HG03045 (cell line): ENCODE results near the gene LNX1.

Source experiments
- ATAC-seq: cut with Tn5 transposase; IDR thresholded peaks from one replicate; pipeline ENCODE4 v1.9.1; 2021; ENCODE audit warnings: mild to moderate bottlenecking, moderate library complexity; ENCODE audit not compliant: unreplicated experiment

LNX1 gene

DNA sequence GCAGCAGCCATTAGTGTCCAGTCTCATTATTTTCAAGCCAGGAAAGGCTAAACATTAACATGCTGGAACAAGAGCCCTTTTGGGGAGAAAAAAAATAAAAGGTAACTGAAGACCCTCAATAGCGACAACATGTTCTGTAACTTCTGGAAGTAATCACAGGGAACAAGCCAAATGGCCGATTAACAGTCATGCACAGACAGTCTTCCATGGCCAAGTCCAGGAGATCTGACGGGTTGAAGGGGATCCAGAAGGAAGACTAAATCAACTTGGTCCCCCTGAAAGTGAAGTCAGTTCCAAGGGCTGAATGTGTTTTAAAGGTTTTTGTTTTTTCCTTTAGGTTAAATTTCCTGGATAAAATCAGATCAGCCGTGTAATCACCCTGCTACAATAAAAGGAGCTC, 52.5 kb downstream of the LNX1 start:
- no peak for ATAC-seq

DNA sequence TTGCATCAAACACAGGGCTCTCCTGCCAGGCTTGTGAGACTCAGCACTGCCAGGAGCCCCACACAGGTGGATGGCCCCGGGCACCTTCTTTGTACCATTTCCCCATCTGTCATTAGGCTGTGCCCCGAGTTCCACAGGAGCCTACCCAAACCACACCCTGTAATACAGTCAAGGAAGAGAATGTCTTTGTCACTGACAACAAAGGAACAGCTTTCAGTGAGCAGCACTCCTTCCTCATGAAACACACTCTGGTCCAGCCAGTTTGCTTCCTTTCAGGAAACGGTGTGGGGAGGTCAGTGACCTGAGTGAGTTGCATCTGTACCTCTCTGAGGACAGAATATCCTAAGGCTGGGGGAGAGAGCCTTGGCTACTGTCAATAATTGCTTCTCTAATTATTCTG, 53.7 kb downstream of the LNX1 start:
- ATAC-seq, result no peak

DNA sequence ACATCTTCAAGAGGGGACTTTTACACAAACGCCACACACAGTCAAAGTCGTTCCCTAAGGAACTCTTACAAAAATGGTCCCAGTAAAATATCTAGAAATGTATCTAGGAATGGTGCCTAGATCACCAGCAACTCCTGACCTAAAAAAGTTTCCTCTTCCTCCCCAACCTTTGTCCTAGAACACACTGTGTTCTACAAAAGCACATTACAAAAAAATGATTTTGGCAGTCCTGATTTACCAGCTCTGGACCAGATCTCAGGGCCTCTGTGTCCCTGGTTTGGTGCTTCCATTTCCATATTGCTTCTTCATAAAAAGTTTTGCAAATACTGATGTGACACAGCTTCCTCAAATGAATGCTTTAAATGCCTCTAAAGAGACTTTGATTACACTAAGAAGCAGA, 55.0 kb downstream of the LNX1 start:
- no peak for ATAC-seq

DNA sequence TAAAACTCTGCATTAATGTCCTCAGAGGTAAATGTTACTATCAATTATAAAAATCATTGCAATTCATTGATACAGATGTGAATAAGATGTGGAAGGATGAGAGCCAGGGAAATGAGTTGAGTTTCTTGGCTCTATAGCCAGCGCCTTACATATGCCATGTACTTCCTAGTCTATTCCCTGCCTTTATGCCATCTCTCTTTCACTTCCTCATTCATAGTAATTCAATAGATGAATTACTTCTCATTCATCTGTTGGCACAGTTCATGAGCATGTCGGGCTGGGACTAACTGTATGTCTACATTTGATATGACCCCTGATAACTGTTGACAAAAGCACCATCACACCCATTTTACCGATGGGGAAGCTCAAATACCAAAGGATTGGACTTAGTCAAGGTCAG, 55.7 kb downstream of the LNX1 start:
- ATAC-seq, result no peak

DNA sequence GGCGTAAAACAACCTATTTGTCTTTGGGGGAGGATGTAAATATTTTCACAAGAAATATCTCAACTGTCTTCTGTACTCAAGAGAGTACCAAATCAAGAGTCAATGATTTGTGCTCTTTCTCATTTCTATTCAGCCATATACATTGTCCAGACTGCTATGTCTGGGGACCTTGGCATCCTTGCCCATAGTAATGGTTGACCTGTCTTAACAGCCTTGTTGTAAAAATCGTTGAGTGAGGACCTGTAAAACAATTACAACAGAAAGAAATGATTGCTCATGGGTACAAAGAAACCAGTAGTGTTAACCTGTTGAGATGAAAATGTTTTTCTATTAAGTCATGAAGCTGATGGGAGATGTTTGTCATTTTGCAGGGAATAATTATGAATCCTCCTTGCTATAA, 56.6 kb downstream of the LNX1 start:
- ATAC-seq, result no peak

DNA sequence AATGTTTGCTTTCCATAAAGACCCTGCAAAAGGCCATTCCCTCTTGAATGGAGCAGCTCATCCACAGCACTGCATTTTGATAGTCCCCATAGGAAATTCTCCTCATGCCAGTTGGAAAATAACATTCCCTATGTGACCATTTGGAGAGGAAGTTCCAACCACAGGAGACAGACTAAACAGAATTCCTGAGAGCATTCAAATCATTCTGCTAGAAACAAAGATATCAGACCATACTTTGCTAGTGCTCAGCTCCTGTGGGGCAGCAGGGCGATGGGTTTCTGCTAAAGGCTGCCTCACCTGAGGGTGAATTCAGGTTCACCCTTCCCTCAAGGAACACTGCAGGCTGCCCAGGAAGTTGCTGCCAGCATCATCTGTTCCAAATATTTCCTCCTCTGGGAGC, 58.8 kb downstream of the LNX1 start:
- no peak for ATAC-seq

DNA sequence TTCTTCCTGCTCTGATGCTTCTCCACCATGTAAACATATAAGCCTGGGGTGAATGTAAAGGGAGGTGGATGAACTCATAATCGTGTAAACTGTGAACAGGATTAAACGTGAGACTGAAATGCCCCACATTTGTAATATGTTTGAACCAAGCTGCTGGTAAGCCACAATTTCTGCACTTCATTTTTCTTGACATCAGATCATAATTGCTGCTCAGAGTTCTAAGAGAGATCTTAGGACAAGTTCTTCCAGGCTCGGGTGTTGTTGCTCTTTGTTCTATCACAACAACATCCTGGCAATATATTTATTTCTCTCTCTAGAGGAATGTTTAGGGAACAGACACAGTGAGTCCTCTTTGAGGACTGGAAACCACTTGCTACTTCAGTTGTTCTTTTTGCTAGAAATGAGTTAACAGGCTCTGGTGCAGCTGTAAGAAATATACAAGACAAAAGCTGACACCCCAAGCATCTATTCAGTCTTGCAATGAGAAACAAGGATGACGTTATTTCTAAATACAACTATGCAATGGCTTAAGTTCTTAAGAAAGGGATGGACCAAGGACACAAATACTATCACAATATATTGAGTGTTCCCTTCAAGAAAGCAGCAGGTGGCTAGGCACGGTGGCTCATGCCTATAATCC, 59.6 kb downstream of the LNX1 start:
- ATAC-seq, result no peak

DNA sequence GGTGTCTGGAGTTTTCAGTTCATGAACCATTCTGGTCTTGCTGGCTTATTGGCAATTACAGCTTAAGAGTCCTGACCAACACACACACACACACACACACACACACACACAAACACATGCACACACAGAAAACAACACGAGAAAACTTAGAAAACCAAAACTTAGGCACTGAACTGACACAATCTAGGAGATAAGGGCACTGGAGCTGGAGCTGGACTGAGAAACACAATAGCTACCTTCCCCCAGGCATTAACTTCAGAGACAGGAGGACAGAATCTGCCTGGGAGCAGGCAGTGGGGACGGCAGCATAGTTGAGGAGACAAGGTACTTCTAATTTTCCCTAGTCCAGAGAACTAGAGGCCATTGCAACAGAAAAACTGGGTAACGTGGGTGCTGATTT, 62.3 kb downstream of the LNX1 start:
- ATAC-seq, result no peak

DNA sequence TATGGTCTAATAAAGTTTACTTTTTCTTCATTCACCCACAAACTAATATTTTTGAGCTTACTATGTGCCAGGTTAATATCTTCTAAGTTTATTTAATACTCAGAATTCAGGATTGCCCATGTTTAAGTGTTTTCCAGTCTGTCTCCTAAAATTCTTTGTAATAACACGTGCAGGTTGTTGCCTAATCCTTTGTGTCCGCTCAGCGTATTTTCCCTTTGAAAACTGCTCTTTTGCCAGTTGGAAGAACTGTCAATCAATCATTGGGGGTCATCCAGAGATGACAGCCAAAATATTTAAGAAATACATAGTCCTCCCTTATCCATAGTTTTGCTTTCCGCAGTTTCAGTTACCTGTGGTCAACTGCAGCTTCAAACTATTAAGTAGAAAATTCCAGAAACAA, 63.4 kb downstream of the LNX1 start:
- ATAC-seq, result no peak

DNA sequence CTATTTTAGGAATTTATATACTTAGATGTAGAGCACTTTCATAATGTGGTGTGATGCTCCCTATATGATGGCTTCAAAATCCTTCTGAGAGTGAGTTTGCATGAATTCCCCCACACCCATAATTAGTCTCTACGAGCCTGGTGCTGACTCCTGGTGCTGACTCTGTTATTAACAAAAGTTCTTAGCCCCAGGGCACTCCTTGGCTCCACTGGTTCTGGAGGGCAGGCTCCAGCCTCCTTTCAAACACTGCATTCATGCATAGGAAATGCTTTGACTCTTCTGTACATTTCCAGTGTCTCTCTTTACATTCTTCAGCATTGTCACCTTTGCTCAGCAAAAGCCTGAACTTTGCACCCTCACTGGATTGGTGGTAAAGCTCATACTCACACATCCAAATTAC, 64.0 kb downstream of the LNX1 start:
- no peak for ATAC-seq

DNA sequence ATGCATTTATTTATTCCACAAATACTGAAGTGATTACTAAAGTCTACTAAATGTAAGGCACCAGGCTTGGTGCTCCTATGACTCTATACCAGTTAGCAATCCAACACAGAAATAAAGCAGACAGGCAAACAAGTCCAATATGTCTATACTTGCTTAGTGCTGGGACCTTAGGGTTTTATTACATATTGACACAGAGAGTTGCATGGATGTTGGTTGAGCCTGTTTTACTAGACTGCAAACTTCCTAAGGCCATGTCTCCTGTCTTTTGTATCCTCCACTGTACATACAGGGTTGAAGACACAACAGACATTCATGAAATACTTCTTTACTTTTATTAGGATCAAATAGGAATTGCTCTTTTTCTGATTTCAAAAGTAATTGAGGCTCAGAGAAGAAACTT, 69.0 kb downstream of the LNX1 start:
- ATAC-seq, result no peak

DNA sequence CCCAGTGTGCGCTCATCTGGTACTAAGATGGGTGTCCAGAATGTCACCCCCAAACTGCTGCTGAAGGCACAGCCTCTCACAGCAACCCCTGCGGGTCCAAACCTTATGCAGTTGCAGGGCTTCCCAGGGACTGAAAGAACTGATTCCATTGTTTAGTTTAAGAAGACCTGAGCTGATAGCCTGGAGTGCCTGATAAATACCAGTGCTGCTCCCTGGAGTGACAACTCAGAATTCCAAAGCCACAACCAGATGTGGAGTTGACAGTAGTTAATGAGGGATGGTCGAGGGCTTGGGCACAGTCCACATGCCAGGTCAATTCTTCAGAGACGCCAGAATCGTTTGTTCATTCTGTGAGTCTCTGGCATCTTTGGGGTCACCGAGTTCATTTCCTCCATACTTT, 71.2 kb downstream of the LNX1 start:
- no peak for ATAC-seq

DNA sequence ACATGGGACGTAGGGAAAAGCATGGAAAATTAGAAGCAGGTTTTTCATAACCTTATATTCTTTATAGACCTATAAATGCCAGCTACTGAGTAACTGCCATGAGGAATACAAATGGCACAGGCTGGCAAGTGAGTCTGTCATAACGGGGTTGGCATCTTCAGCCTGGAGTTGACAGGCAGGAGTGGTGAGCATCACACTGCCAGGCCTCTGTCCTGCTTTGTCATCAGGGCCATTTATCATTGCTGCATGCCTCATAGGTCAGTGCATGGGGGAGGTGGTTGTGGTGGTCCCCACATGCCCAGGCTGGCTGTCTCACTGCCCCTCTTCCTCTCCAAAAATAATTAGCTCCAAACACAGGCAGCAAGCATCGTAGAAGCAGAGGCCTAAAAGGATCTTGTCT, 72.5 kb downstream of the LNX1 start:
- ATAC-seq, result no peak

DNA sequence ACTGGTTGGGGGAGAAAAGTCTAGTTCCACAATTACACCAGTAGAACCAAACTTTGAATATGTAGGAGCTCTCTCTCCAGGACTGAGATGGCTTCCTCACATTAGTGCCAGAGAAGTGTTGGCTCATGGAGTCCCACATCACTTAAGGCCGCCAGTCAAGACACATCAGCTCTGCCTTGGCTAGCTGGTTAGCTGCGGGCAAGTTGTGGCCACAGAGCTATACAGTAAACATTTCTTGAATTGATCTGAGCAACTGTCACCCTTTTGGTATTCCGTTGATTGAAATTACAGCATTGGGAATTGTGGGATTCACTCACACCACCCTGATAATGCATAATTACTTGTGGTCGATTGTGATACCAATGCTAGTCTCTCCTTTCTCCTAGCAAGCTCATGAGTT, 76.2 kb downstream of the LNX1 start:
- ATAC-seq, result no peak

DNA sequence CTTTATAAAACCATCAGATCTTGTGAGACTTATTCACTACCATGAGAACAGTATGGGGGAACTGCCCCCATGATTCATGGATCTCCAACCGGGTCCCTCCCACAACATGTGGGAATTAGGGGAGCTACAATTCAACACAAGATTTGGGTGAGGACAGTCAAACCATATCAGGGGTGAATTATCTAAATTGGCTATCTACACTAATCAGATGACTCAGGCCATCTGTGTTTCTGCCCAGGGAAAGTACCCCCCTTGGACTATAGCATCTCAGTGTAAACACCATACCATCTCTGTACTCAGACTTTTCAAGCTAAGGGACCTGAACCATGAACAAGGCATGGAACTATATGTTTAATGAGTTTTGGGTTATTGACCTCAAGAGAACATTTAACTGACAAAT, 76.8 kb downstream of the LNX1 start:
- ATAC-seq, result no peak

DNA sequence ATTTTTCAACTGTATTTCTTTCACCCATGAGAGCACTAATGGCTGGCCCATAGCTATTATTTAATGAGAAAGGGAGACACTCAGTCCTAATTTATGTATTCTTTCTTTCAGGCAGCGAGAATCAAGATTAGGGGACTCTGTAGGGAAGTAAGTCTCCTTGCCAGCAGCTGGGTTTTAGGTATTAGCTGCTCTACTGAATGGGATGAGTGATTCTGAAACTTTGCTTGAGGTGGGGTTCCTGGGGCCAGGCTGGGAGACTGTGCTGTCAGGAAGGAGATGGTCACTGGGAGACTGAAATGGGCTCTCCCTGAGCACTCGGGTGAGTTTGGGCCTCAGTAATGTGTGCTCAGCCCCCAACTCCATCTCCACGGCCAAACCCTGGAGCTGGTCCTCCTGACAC, 78.7 kb downstream of the LNX1 start:
- no peak for ATAC-seq

DNA sequence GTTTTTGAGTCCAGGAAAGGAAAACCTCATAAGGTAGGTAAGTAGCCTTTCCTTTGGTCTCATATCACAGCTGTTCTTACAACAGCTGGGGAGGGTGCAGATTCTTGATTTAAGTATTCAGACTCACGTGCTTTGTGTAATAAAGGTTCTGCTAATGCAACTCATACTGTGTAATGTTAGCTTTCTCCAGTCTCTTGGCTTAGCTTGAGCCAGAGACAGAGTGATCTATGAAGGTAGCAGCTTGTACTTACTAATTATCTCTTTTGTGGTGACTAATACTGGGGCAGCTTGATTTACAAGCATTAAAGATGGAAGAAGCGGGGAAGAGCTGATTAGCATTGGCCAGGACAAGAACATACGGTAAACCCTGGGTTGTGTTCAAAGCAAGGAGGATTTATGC, 80.3 kb downstream of the LNX1 start:
- ATAC-seq, result no peak

DNA sequence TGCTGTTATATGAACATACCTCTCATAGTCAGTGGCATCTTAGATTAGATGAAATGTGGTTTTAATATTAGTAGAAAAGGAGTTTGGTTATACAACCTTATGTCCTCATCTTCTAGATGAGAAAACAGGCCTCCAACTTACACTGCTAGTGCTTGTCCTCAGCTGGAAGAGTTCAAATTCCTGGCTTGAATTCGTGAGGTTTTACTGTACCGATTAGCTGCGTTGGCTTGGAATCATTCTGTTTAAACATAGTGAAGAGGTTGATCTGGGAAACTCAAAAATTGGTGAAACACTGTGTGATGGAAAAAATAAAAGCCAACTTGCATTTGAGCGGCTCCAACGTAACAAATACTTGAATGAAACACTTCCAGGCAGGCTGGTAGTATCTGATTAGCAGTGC, 81.0 kb downstream of the LNX1 start:
- ATAC-seq, result no peak

DNA sequence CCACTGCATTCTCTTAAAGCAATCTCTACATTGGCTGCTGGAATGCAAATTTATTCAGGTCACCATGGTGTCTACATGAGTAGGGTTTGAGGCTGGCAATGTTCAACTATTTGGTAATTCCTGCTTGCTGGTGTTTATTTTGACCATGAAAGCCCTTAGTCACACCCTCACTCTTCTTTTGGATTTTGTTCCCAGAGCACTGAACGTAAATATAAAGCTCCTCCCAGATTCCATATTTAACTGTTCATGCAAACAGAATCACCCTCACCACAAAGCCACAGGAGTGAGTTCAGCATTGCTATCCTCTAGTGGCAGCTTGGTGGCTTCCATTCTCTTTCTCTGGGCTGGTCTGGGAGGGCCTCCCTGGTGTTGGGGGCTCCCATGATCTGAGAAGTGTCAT, 82.8 kb downstream of the LNX1 start:
- ATAC-seq, result no peak

DNA sequence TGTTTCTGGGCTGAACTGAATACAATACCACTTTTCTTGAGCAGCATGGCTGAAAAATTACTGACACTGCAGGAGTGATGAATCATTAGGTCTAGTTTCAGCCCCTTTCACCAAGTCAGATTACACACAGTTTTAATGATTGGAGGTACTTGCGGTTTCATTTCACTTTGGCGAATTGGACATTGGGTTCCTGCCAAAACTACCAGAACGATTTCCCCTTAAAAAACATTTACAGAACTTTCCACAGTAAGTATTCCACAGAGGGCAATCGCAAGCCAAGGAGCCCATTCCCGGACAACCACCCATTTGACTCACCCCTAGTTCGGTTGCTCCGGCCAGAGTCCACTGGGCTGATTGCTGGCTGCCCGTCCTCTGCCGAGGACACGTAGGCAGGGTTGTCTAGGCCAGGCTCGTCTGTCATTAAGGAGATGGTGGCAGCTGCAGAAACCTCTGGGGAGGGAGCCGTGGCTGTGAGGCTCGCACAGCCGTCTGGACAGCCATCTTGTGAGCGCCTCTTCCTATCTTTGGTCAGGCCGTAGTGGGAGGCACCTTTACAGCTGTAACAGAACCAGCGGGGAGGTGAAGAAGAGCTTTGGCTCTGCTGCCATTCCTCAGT, 83.5 kb downstream of the LNX1 start:
- ATAC-seq, result no peak

DNA sequence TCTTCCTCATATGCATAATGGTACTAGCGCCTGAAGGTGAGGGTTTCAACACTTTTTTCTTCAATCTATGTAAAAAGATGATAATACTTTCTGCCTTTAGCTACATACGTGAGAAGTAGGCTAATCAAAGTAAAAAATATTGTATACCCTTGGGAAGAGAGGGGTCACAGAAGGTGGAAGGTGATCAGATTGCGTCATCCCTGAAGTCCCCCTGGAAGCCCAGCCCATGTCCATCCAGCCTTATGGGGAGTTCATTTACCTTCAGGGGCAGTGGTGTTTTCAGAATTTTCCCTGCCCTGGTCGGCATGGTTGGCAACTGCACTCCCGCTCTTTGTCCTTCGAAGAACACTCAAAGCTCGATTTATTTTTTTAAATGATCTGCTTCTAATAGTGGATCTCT, 84.2 kb downstream of the LNX1 start:
- no peak for ATAC-seq

DNA sequence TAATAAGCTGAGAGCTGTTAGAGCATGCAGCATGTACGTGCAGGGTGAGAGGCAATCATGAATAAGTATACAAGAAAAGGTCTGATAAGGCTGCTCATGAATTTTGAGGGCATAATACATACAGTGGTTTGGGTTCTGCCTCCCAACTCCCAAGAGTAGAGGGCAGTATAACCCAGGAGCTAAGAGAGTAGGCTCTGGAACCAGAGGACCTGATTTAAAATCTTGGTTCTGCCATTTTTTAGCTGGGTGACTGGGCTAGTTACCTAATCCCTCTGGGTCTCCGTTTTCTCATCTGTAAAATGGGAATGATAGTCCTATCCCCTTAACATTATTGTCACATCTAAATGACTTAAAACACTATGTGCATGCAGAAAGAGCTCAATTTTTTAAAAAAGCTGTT, 85.3 kb downstream of the LNX1 start:
- no peak for ATAC-seq

DNA sequence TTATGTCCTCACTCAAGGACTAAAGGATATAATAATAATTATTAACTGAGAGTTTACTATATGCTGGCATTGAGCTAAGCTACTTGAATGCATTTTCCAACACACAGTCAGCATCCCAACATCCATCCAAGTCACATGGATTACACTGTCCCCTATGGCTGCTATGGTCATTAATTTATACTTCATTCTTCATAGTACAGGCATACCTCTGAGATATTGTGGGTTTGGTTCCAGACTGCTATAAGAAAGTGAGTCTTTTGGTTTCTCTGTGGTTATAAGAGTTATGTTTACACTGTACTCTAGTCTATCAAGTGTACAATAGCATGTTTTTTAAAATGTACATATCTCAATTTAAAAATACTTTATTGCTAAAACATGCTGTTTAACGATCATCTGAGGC, 89.2 kb downstream of the LNX1 start:
- ATAC-seq, result no peak
